ENCODE measurements around the gene TEX53.

The TEX53 gene

DNA sequence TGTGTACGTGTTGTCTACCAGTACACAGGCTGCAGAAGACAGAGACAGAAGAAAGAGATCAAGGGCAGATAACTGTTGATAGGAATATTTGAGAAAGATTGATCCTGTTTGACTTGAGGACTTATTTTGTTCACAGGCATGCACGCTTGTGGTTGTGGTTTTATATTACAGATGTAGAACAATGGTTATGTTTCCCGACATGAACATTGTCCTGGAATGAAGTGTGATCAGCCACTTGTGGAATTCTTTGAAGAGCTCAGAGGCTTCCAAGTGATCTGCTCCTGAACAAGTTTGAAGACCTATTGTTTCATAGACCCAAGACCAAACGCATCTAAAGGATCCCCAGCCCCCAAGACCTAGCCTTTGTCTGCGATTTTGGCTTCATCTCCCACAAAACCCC lies 13.7 kb downstream of the TEX53 start:
- no peak overlapping the region for H3K9ac ChIP-seq (ENCODE audit: low read length)
- no peak overlapping the region for H2BK5ac ChIP-seq (ENCODE audit: low read length)
- no peak overlapping the region for H3K18ac ChIP-seq (ENCODE audit: low read length)
- H4K8ac ChIP-seq (ENCODE audit: low read depth, low read length) = no peak overlapping the region
- H3K27ac ChIP-seq (ENCODE audit: low read depth, low read length) = no peak overlapping the region
- H3K23ac ChIP-seq (ENCODE audit: low read length) = no peak overlapping the region
- H3K79me2 ChIP-seq (ENCODE audit: control insufficient read depth, insufficient read depth, low read length) = no peaks in the 10 kb centered on the region
- H2BK120ac ChIP-seq (ENCODE audit: low read depth, low read length) = no peak overlapping the region
- no peak overlapping the region for H3K4me3 ChIP-seq (ENCODE audit: low read length)
- no peaks in the 10 kb centered on the region for H3K36me3 ChIP-seq (ENCODE audit: control insufficient read depth, insufficient read depth, low read length)
- H2AK5ac ChIP-seq (ENCODE audit: low read length) = no peak overlapping the region
- no peaks in the 10 kb centered on the region for H3K4me1 ChIP-seq (ENCODE audit: control insufficient read depth, low read depth, low read length)
- H3K56ac ChIP-seq (ENCODE audit: low read length) = no peak overlapping the region
- no peak overlapping the region for H2BK15ac ChIP-seq (replicated peaks; ENCODE audit: low read depth)
- DNase-seq = no peak
- WGBS (ENCODE audit: extremely low coverage, insufficient coverage, low lambda C conversion rate) = no CpG with 5 or more reads among the region's 5 CpGs
- no peak overlapping the region for H3K4me2 ChIP-seq (ENCODE audit: low read length)
- H3K4ac ChIP-seq (ENCODE audit: low read depth, low read length) = no peak overlapping the region
- no peaks in the 10 kb centered on the region for H3K79me1 ChIP-seq (ENCODE audit: low read length)
- no peaks in the 10 kb centered on the region for H3K27me3 ChIP-seq (ENCODE audit: insufficient read depth, low read length, poor library complexity)
- no peak overlapping the region for H4K5ac ChIP-seq (ENCODE audit: low read length)

DNA sequence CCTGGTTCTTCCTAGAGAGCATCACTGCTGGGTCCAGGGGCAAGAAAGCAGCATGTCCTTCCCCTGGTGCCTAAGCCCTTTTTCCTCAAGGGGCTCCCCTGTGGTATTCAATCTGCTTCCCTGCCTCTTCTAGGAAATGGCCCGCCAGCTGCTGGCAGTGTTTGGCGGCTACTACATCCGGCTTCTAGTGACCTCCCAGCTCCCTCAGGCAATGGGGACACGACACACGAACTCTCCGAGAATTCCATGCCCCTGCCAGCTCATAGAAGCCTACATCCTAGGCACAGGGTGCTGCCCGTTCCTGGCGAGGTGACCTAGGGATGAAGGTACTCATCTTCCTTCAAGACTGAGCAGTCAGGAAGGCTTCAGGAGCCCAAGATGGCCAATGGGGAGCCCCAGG lies 14.6 kb downstream of the TEX53 start:
- H3K27ac ChIP-seq (ENCODE audit: low read depth, low read length) = no peak overlapping the region
- no peak overlapping the region for H3K9ac ChIP-seq (ENCODE audit: low read length)
- no peak overlapping the region for H4K5ac ChIP-seq (ENCODE audit: low read length)
- H3K4me2 ChIP-seq (ENCODE audit: low read length) = no peak overlapping the region
- no peak overlapping the region for H2BK120ac ChIP-seq (ENCODE audit: low read depth, low read length)
- no peaks in the 10 kb centered on the region for H3K79me1 ChIP-seq (ENCODE audit: low read length)
- H3K27me3 ChIP-seq (ENCODE audit: insufficient read depth, low read length, poor library complexity) = no peaks in the 10 kb centered on the region
- H3K23ac ChIP-seq (ENCODE audit: low read length) = no peak overlapping the region
- H3K4ac ChIP-seq (ENCODE audit: low read depth, low read length) = no peak overlapping the region
- H3K4me1 ChIP-seq (ENCODE audit: control insufficient read depth, low read depth, low read length) = no peaks in the 10 kb centered on the region
- no peak overlapping the region for H3K56ac ChIP-seq (ENCODE audit: low read length)
- no peak overlapping the region for H2BK5ac ChIP-seq (ENCODE audit: low read length)
- H3K36me3 ChIP-seq (ENCODE audit: control insufficient read depth, insufficient read depth, low read length) = no peaks in the 10 kb centered on the region
- H2AK5ac ChIP-seq (ENCODE audit: low read length) = no peak overlapping the region
- no peak overlapping the region for H2BK15ac ChIP-seq (replicated peaks; ENCODE audit: low read depth)
- no CpG with 5 or more reads among the region's 8 CpGs for WGBS (ENCODE audit: extremely low coverage, insufficient coverage, low lambda C conversion rate)
- no peak overlapping the region for H4K8ac ChIP-seq (ENCODE audit: low read depth, low read length)
- H3K4me3 ChIP-seq (ENCODE audit: low read length) = no peak overlapping the region
- H3K79me2 ChIP-seq (ENCODE audit: control insufficient read depth, insufficient read depth, low read length) = no peaks in the 10 kb centered on the region
- no peak for DNase-seq
- no peak overlapping the region for H3K18ac ChIP-seq (ENCODE audit: low read length)

DNA sequence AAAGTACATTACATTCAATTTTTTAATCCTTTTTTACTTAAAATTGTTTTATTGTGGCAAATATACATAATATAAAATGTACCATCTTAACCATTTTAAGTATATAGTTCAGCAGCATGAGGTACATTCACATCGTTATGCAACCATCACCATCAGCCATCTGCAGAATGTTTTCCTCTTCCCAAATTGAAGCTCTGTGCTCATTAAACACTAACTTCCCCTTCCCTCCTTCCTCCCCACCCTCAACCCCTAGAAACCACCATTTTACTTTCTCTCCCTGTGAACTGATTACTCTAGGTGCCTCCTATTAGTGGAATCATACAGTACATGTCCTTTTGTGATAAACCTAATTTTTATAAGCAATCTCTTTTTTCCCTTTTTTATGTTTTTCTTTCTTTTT lies 15.6 kb downstream of the TEX53 start:
- Histone ChIP-seq H3K9ac (ENCODE audit: low read length) (no peak overlapping the region), H3K4me3 (ENCODE audit: low read length) (no peak overlapping the region), H3K79me2 (ENCODE audit: control insufficient read depth, insufficient read depth, low read length) (no peaks in the 10 kb centered on the region), H3K36me3 (ENCODE audit: control insufficient read depth, insufficient read depth, low read length) (no peaks in the 10 kb centered on the region), H3K56ac (ENCODE audit: low read length) (no peak overlapping the region), H3K23ac (ENCODE audit: low read length) (no peak overlapping the region), H4K8ac (ENCODE audit: low read depth, low read length) (no peak overlapping the region), H4K5ac (ENCODE audit: low read length) (no peak overlapping the region), H3K4ac (ENCODE audit: low read depth, low read length) (no peak overlapping the region), H3K27me3 (ENCODE audit: insufficient read depth, low read length, poor library complexity) (no peaks in the 10 kb centered on the region), H3K18ac (ENCODE audit: low read length) (no peak overlapping the region), H3K79me1 (ENCODE audit: low read length) (no peaks in the 10 kb centered on the region), H2BK15ac (replicated peaks; ENCODE audit: low read depth) (no peak overlapping the region), H3K4me2 (ENCODE audit: low read length) (no peak overlapping the region), H3K4me1 (ENCODE audit: control insufficient read depth, low read depth, low read length) (no peaks in the 10 kb centered on the region), H2BK120ac (ENCODE audit: low read depth, low read length) (no peak overlapping the region), H2AK5ac (ENCODE audit: low read length) (no peak overlapping the region), H2BK5ac (ENCODE audit: low read length) (no peak overlapping the region), H3K27ac (ENCODE audit: low read depth, low read length) (no peak overlapping the region)
- no peak for DNase-seq
- WGBS (ENCODE audit: extremely low coverage, insufficient coverage, low lambda C conversion rate) = no CpG with 5 or more reads among the region's 1 CpG

DNA sequence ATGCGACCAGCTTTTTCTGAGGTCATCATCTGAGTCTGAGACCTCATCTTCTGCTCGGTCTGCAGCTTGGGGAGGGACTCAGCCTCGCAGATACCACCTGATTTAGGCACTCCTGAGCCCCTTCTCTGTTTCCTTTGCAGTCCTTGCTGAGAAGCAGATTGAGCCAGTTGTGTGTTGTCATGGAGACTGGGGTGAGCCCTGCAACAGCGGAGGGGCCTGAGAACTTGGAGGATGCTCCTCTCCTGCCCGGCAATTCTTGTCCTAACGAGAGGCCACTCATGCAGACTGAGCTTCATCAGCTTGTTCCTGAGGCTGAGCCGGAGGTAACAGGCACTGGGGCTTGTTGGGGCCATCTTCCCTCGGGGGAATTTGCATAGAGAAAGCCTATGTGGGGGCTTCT lies 19.2 kb downstream of the TEX53 start:
- Histone ChIP-seq H2BK5ac (ENCODE audit: low read length) (no peak overlapping the region), H2AK5ac (ENCODE audit: low read length) (no peak overlapping the region), H3K36me3 (ENCODE audit: control insufficient read depth, insufficient read depth, low read length) (no peaks in the 10 kb centered on the region), H3K9ac (ENCODE audit: low read length) (no peak overlapping the region), H3K79me2 (ENCODE audit: control insufficient read depth, insufficient read depth, low read length) (no peaks in the 10 kb centered on the region), H3K56ac (ENCODE audit: low read length) (no peak overlapping the region), H4K8ac (ENCODE audit: low read depth, low read length) (no peak overlapping the region), H4K5ac (ENCODE audit: low read length) (no peak overlapping the region), H3K4me3 (ENCODE audit: low read length) (no peak overlapping the region), H2BK15ac (replicated peaks; ENCODE audit: low read depth) (no peak overlapping the region), H3K18ac (ENCODE audit: low read length) (no peak overlapping the region), H3K79me1 (ENCODE audit: low read length) (no peaks in the 10 kb centered on the region), H3K4me2 (ENCODE audit: low read length) (no peak overlapping the region), H3K4ac (ENCODE audit: low read depth, low read length) (no peak overlapping the region), H3K23ac (ENCODE audit: low read length) (no peak overlapping the region), H2BK120ac (ENCODE audit: low read depth, low read length) (no peak overlapping the region), H3K27ac (ENCODE audit: low read depth, low read length) (no peak overlapping the region), H3K27me3 (ENCODE audit: insufficient read depth, low read length, poor library complexity) (no peaks in the 10 kb centered on the region), H3K4me1 (ENCODE audit: control insufficient read depth, low read depth, low read length) (no peaks in the 10 kb centered on the region)
- no peak for DNase-seq
- no CpG with 5 or more reads among the region's 8 CpGs for WGBS (ENCODE audit: extremely low coverage, insufficient coverage, low lambda C conversion rate)

DNA sequence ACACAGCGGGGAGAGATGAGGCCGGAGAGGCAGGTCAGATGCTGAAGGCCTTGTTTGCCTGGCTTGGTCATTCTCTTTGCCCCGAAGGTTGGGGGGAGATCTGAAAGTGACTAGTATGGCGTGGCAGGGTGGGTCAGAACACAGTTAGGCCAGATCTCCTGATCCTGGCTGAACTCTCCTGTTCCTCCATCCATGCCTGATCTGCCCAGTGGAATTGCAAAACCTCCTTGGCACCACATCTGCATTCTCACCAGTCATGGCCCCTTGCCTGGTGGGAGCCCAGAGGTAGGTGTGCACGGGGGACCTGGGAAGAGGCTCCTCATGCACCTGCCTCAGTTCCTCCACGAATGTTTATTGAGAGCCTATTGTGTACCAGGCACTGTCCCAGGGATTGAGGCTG lies 23.2 kb downstream of the TEX53 start:
- no peak overlapping the region for H3K4me3 ChIP-seq (ENCODE audit: low read length)
- no peak overlapping the region for H3K23ac ChIP-seq (ENCODE audit: low read length)
- no peak overlapping the region for H4K8ac ChIP-seq (ENCODE audit: low read depth, low read length)
- no peaks in the 10 kb centered on the region for H3K36me3 ChIP-seq (ENCODE audit: control insufficient read depth, insufficient read depth, low read length)
- H2BK15ac ChIP-seq (replicated peaks; ENCODE audit: low read depth) = no peak overlapping the region
- no peaks in the 10 kb centered on the region for H3K79me2 ChIP-seq (ENCODE audit: control insufficient read depth, insufficient read depth, low read length)
- no peaks in the 10 kb centered on the region for H3K4me1 ChIP-seq (ENCODE audit: control insufficient read depth, low read depth, low read length)
- no peak overlapping the region for H4K5ac ChIP-seq (ENCODE audit: low read length)
- H3K18ac ChIP-seq (ENCODE audit: low read length) = no peak overlapping the region
- no peaks in the 10 kb centered on the region for H3K27me3 ChIP-seq (ENCODE audit: insufficient read depth, low read length, poor library complexity)
- DNase-seq = no peak
- H2BK120ac ChIP-seq (ENCODE audit: low read depth, low read length) = no peak overlapping the region
- H3K56ac ChIP-seq (ENCODE audit: low read length) = no peak overlapping the region
- no peak overlapping the region for H3K4me2 ChIP-seq (ENCODE audit: low read length)
- H3K79me1 ChIP-seq (ENCODE audit: low read length) = no peaks in the 10 kb centered on the region
- H3K27ac ChIP-seq (ENCODE audit: low read depth, low read length) = no peak overlapping the region
- no peak overlapping the region for H3K9ac ChIP-seq (ENCODE audit: low read length)
- no peak overlapping the region for H3K4ac ChIP-seq (ENCODE audit: low read depth, low read length)
- WGBS (ENCODE audit: extremely low coverage, insufficient coverage, low lambda C conversion rate) = no CpG with 5 or more reads among the region's 6 CpGs
- H2AK5ac ChIP-seq (ENCODE audit: low read length) = no peak overlapping the region
- no peak overlapping the region for H2BK5ac ChIP-seq (ENCODE audit: low read length)

DNA sequence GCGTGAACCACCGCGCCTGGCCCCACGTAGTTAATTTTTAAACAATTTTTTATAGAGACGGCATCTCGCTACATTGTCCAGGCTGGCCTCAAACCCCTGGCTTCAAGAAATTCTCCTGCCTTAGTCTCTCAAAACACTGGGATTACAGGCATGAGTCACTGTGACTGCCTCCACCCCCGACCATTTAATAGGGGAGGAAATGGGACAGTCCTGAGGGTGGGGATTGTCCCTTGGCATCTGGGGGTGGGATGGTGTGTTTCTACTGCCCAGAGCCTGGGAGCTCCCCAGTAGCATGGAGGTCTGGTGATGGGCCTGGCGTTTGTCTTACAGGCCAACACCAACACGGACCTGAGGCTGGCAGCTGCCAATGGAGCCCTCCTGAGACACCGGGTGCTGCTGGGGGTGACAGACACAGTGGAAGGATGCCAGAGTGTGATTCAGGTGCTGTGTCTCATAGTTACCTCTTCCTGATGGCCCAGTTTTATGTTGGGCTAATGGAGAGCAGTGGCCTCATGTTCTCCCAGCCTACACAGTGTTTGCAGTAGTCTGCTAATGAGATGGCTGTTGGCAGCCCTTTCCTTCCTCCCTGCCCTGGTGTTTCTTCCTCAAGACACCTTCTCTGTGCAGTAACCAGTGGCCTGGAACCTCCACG lies 24.0 kb downstream of the TEX53 start:
- no peak overlapping the region for H3K18ac ChIP-seq (ENCODE audit: low read length)
- H3K79me2 ChIP-seq (ENCODE audit: control insufficient read depth, insufficient read depth, low read length) = no peaks in the 10 kb centered on the region
- no peak overlapping the region for H2BK120ac ChIP-seq (ENCODE audit: low read depth, low read length)
- H3K27ac ChIP-seq (ENCODE audit: low read depth, low read length) = no peak overlapping the region
- no peak overlapping the region for H3K23ac ChIP-seq (ENCODE audit: low read length)
- no peak overlapping the region for H2BK5ac ChIP-seq (ENCODE audit: low read length)
- H3K56ac ChIP-seq (ENCODE audit: low read length) = no peak overlapping the region
- H3K4me2 ChIP-seq (ENCODE audit: low read length) = no peak overlapping the region
- no peak overlapping the region for H4K8ac ChIP-seq (ENCODE audit: low read depth, low read length)
- H3K79me1 ChIP-seq (ENCODE audit: low read length) = no peaks in the 10 kb centered on the region
- no CpG with 5 or more reads among the region's 11 CpGs for WGBS (ENCODE audit: extremely low coverage, insufficient coverage, low lambda C conversion rate)
- H3K27me3 ChIP-seq (ENCODE audit: insufficient read depth, low read length, poor library complexity) = no peaks in the 10 kb centered on the region
- no peaks in the 10 kb centered on the region for H3K4me1 ChIP-seq (ENCODE audit: control insufficient read depth, low read depth, low read length)
- H3K9ac ChIP-seq (ENCODE audit: low read length) = no peak overlapping the region
- no peak overlapping the region for H2AK5ac ChIP-seq (ENCODE audit: low read length)
- H3K4me3 ChIP-seq (ENCODE audit: low read length) = no peak overlapping the region
- no peaks in the 10 kb centered on the region for H3K36me3 ChIP-seq (ENCODE audit: control insufficient read depth, insufficient read depth, low read length)
- H2BK15ac ChIP-seq (replicated peaks; ENCODE audit: low read depth) = no peak overlapping the region
- H3K4ac ChIP-seq (ENCODE audit: low read depth, low read length) = no peak overlapping the region
- H4K5ac ChIP-seq (ENCODE audit: low read length) = no peak overlapping the region
- no peak for DNase-seq

Measured in mesendoderm (in vitro differentiated cells).